Testis (tissue), 2 donors: Measurements from ENCODE around the gene ERBB4.

ENCODE experiments used
- CTCF ChIP-seq, 3 experiments: fragments of 450-650 bp in 2 of 3; fragments of 200-600 bp in 1 of 3; sonication (generic) in 1 of 3; IDR thresholded peaks; one replicate each; pipeline ENCODE4 v1.5.1; 2016 to 2019; ENCODE audit warnings: antibody characterized with exemption in 3 of 3, mild to moderate bottlenecking in 2 of 3, moderate library complexity in 1 of 3
- POLR2A ChIP-seq: fragments of 450-650 bp; IDR thresholded peaks from one replicate; pipeline ENCODE4 v1.6.1; 2017; ENCODE audit warnings: antibody characterized with exemption, mild to moderate bottlenecking, moderate library complexity

GRCh38 chr2:212348501-212348900 is 190.1 kb downstream of the ERBB4 start:
- TF ChIP-seq CTCF (IDR thresholded peaks at IDR 0.05), result no peak
- TF ChIP-seq POLR2A, result no peak
